Measurements from ENCODE around the gene GTPBP2.

- TF ChIP-seq YY1 (IDR thresholded peaks at IDR 0.05; ENCODE audit: low read depth) (no peak), TCF12 (IDR thresholded peaks at IDR 0.05) (no peak), CTCF (IDR thresholded peaks at IDR 0.05) (no peak), EZH2phosphoT487 (IDR thresholded peaks at IDR 0.05; ENCODE audit: borderline replicate concordance, low read depth) (no peak), RAD21 (IDR thresholded peaks at IDR 0.05; ENCODE audit: low read length) (no peak), EP300 (IDR thresholded peaks at IDR 0.05; ENCODE audit: borderline replicate concordance in 1 of 2, low read depth in 1 of 2, low read length in 1 of 2) (no peak)
These were observed 23.0 kb downstream of the GTPBP2 start for GRCh38 chr6:43606019-43606418.

Data from SK-N-SH (cell line).